Measurements from ENCODE around the gene TMEM39B. TPM values are rescaled to one million over a fixed set of nuclear protein-coding genes. Genes with fewer than 3 reads are reported as not detected.

TMEM39B gene
- total RNA-seq, 6 experiments from 2014 or later: 17.6 to 23.2 (median 20.8) TPM

DNA sequence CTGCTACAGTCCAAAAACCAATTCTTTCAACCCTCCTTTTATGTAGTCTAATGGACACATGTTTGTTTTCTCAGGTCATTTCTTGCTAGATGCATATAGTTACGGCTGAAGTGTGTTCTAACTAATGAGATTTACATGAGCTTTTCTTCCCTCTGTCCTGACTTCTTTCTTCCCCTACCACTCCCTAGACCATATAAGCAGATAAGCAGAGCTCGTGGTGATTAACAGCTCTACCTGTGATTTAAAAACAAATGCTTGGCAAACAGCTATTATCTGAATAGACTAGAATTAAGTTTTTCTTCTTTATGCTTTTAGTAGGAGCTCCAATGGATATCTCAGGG lies 40.5 kb upstream of the TMEM39B start:
- TF ChIP-seq, protein P1, sequence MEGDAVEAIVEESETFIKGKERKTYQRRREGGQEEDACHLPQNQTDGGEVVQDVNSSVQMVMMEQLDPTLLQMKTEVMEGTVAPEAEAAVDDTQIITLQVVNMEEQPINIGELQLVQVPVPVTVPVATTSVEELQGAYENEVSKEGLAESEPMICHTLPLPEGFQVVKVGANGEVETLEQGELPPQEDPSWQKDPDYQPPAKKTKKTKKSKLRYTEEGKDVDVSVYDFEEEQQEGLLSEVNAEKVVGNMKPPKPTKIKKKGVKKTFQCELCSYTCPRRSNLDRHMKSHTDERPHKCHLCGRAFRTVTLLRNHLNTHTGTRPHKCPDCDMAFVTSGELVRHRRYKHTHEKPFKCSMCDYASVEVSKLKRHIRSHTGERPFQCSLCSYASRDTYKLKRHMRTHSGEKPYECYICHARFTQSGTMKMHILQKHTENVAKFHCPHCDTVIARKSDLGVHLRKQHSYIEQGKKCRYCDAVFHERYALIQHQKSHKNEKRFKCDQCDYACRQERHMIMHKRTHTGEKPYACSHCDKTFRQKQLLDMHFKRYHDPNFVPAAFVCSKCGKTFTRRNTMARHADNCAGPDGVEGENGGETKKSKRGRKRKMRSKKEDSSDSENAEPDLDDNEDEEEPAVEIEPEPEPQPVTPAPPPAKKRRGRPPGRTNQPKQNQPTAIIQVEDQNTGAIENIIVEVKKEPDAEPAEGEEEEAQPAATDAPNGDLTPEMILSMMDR (IDR thresholded peaks at IDR 0.05): no peak
- Mint-ChIP-seq H3K27ac (peak overlapping the region; percentile 81), H3K36me3 (ENCODE audit: low read depth) (peaks cover 31% of the 10 kb centered on the region), H3K27me3 (ENCODE audit: insufficient read depth) (no peaks in the 10 kb centered on the region), H3K9me3 (no peaks in the 10 kb centered on the region), H3K4me1 (ENCODE audit: low read depth) (peaks cover 62% of the 10 kb centered on the region), H3K4me3 (peak overlapping the region; percentile 29)
- no peak for DNase-seq

DNA sequence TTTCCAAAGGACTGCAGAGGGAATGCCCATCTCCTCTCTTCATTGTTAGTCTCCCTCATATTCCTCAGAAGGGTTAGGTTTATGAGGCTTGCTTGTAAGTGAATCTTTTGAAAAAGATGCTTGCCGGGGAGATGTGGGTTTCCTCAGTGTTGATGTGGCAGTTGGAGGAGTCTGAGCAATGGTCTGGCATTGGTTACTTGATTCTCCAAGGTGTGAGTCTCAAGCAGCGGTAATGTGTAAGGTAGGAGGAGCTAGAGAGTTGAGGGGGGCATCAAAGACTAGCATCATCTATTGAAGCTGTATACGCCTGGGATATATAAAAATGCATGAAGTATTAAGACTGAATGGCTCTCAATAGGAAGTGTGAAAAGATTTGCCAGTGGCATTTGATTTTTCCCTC lies 37.6 kb upstream of the TMEM39B start:
- TF ChIP-seq, protein P1 (IDR thresholded peaks at IDR 0.05): no peak
- Mint-ChIP-seq H3K4me3 (no peak overlapping the region), H3K9me3 (no peaks in the 10 kb centered on the region), H3K4me1 (ENCODE audit: low read depth) (peaks cover 45% of the 10 kb centered on the region), H3K36me3 (ENCODE audit: low read depth) (peaks cover 37% of the 10 kb centered on the region), H3K27me3 (ENCODE audit: insufficient read depth) (peaks cover 2% of the 10 kb centered on the region; the same call in 1 of the 2 replicates), H3K27ac (peak overlapping the region; percentile 39; the same call in 1 of the 2 replicates)
- DNase-seq: no peak

DNA sequence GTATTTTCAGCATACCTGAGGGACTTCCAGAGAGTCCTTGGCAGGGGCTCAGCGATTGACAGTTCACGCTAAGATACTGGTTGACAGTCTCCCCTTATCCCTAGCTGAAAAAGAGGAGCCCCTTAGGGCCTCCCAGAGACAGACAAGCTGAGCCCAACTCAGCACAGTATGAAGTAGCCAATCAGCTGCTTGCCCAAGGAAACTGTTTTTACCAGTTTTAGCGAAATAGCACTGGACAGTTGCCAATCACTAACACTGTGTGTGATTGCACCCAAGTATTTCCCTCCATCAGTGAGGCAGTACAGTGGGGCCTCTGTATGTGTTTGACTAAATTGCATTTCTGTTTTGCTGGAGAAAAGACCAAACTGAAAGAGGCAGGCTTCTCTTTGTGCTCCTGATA lies 32.0 kb upstream of the TMEM39B start:
- peak overlapping the region; percentile 13; the same call in 1 of the 2 replicates for H3K27ac Mint-ChIP-seq
- H3K9me3 Mint-ChIP-seq: no peaks in the 10 kb centered on the region
- TF ChIP-seq, protein P1 (IDR thresholded peaks at IDR 0.05): no peak
- H3K4me3 Mint-ChIP-seq: no peak overlapping the region
- no peak for DNase-seq
- peaks cover 24% of the 10 kb centered on the region for H3K36me3 Mint-ChIP-seq (ENCODE audit: low read depth)
- no peaks in the 10 kb centered on the region for H3K4me1 Mint-ChIP-seq (ENCODE audit: low read depth)
- H3K27me3 Mint-ChIP-seq (ENCODE audit: insufficient read depth): peaks cover 2% of the 10 kb centered on the region; the same call in 1 of the 2 replicates

DNA sequence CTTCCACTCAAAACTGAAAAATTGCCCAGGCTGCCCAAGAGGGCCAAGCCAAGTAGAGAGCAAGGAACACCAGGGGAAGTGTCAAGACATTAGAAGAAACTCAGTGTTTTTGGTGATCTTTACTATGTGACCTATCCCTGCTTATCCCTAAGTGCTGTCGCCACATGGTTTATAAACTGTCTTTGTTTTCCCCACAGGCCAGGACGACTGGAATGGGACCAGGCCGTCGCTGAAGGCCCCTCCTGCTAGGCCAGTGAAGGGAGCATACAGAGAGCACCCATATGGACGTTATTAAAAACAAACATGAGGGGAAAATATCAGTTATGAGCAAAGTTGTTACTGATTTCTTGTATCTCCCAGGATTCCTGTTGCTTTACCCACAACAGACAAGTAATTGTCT lies 30.4 kb upstream of the TMEM39B start:
- Mint-ChIP-seq H3K9me3 (no peaks in the 10 kb centered on the region), H3K4me1 (ENCODE audit: low read depth) (no peaks in the 10 kb centered on the region; the same call in 1 of the 2 replicates), H3K36me3 (ENCODE audit: low read depth) (peaks cover 23% of the 10 kb centered on the region)

DNA sequence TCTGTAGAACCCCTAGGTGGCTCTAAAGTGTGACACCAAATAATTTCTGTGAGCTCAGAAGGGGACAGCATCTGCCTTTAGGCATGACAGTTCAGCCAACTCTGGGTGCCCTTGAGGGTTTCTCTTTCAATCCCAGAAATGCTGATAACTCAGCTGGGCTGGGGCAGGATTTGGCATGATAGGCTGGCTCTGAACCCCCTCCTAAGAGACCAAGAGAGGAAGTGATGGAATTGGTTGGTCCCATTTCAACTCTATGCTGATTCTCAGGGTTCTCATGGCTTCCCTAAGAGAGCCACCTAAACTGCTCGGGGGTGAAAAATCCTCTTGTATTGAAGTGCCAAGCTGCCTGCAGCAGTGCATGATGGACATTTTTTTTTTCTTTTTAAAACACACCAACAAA lies 28.5 kb upstream of the TMEM39B start:
- TF ChIP-seq, protein P1 (IDR thresholded peaks at IDR 0.05): no peak
- Mint-ChIP-seq H3K4me1 (ENCODE audit: low read depth) (peaks cover 8% of the 10 kb centered on the region), H3K27me3 (ENCODE audit: insufficient read depth) (peaks cover 3% of the 10 kb centered on the region), H3K4me3 (no peak overlapping the region), H3K9me3 (no peaks in the 10 kb centered on the region), H3K27ac (no peak overlapping the region), H3K36me3 (ENCODE audit: low read depth) (peaks cover 29% of the 10 kb centered on the region)
- DNase-seq: no peak

More for the DNA sequence above, 30.4 kb upstream of the TMEM39B start:
- H3K27me3 Mint-ChIP-seq (ENCODE audit: insufficient read depth): peaks cover 2% of the 10 kb centered on the region; the same call in 1 of the 2 replicates
- DNase-seq: no peak
- no peak overlapping the region for H3K4me3 Mint-ChIP-seq
- TF ChIP-seq, protein P1 (IDR thresholded peaks at IDR 0.05): no peak
- H3K27ac Mint-ChIP-seq: peak overlapping the region; percentile 46; the same call in 1 of the 2 replicates

DNA sequence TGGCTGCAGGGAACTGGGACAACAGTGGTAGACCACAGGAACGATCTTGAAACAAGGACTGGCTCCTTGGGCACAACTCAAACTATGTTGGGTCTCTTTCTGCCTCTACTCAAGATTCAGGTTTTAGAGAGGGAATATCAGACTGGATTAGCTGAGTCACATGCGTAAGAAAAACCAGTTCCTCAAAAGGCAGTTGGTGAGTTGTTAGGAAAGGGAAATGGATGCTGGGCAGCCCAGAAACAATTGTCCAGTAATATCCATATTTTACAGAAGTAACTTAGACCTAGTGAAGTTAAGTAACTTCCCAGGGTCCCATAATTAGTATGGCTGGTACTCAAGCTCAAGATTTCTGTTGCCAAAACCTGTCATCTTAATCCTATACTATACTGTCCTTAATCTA lies 27.0 kb upstream of the TMEM39B start:
- TF ChIP-seq, protein P1 (IDR thresholded peaks at IDR 0.05): no peak

More for the DNA sequence above, 27.0 kb upstream of the TMEM39B start:
- Mint-ChIP-seq H3K27ac (no peak overlapping the region; the same call in 1 of the 2 replicates), H3K27me3 (ENCODE audit: insufficient read depth) (peaks cover 1% of the 10 kb centered on the region; the same call in 1 of the 2 replicates), H3K4me3 (no peak overlapping the region), H3K9me3 (no peaks in the 10 kb centered on the region), H3K4me1 (ENCODE audit: low read depth) (peaks cover 8% of the 10 kb centered on the region), H3K36me3 (ENCODE audit: low read depth) (peaks cover 29% of the 10 kb centered on the region)
- DNase-seq: no peak

Measured in HFFc6 (cell line).